GM18870 (cell line): ENCODE results near the gene SNCG.

Experiments used
- ATAC-seq: cut with Tn5 transposase; IDR thresholded peaks from one replicate; pipeline ENCODE4 v1.9.1; 2021; ENCODE audit warnings: moderate library complexity; ENCODE audit not compliant: unreplicated experiment

Gene SNCG

GRCh38 chr10:86960003-86960862 is 1.8 kb downstream of the SNCG start:
- ATAC-seq = peak; percentile 70

GRCh38 chr10:86960863-86961434 is 2.5 kb downstream of the SNCG start:
- no peak for ATAC-seq

- ATAC-seq = no peak
These were observed 3.2 kb downstream of the SNCG start for GRCh38 chr10:86961481-86962091.

- ATAC-seq = no peak
These were observed 4.0 kb downstream of the SNCG start for GRCh38 chr10:86962136-86962980.

GRCh38 chr10:86962981-86963310 is 4.5 kb downstream of the SNCG start:
- ATAC-seq = no peak

- ATAC-seq = no peak
These were observed 5.0 kb downstream of the SNCG start for GRCh38 chr10:86963341-86963919.

GRCh38 chr10:86964061-86964846 is 5.9 kb downstream of the SNCG start:
- ATAC-seq = no peak

GRCh38 chr10:86964847-86965190 is 6.4 kb downstream of the SNCG start:
- ATAC-seq = no peak

GRCh38 chr10:86965986-86966654 is 7.7 kb downstream of the SNCG start:
- ATAC-seq = no peak

GRCh38 chr10:86967481-86967941 is 9.1 kb downstream of the SNCG start:
- no peak for ATAC-seq

- ATAC-seq = no peak
These were observed 10.0 kb downstream of the SNCG start, which contains the start of gene ADIRF for GRCh38 chr10:86968271-86968993. ADIRF (plus strand) TSS chr10:86968482; CDS start chr10:86968545, 63 bp downstream.

- no peak for ATAC-seq
These were observed 10.6 kb downstream of the SNCG start for GRCh38 chr10:86968994-86969355.

- no peak for ATAC-seq
These were observed 11.1 kb downstream of the SNCG start for GRCh38 chr10:86969421-86970041.

- no peak for ATAC-seq
These were observed 12.0 kb downstream of the SNCG start for GRCh38 chr10:86970162-86970981.

- ATAC-seq = peak; percentile 3
These were observed 12.5 kb downstream of the SNCG start for GRCh38 chr10:86970982-86971231.

GRCh38 chr10:86971232-86971991 is 13.0 kb downstream of the SNCG start:
- peak; percentile 43 for ATAC-seq
